IMR-90 (cell line): ENCODE measurements around the gene FOXO6. TPM values are rescaled to one million over a fixed set of nuclear protein-coding genes. Genes with fewer than 3 reads are reported as not detected.

Experiments used
- ATAC-seq: fragments of 200-7000 bp; cut with Tn5 transposase; 2 replicates; pipeline ENCODE4 v1.9.1; 2020; ENCODE audit warnings: low read depth, mild to moderate bottlenecking, moderate library complexity
- BruUV-seq: library from RNA; stranded (reverse); fragments of 400-500 nt; replicated peaks from 2 replicates; lab custom pipeline; 2021; lab: Mats Ljungman, UMichigan
- CTCF ChIA-PET: fragments of 300-600 bp; formaldehyde crosslinking; extraction: SDS; loops from one replicate; lab custom pipeline; 2021; ENCODE audit warnings: antibody characterized with exemption; lab: Yijun Ruan, JAX
- POLR2A ChIA-PET: fragments of 300-600 bp; sonication (Branson Sonifier 250); formaldehyde crosslinking; loops from one replicate; lab custom pipeline; 2022; ENCODE audit warnings: antibody characterized with exemption; ENCODE audit not compliant: unreplicated experiment; lab: Charles Lee
- DNase-seq: peaks from one replicate; pipeline ENCODE4 v3.0.0; 2013
- H2AFZ ChIP-seq: replicated peaks from 2 replicates; pipeline ENCODE3; 2013; ENCODE audit warnings: low read length, mild to moderate bottlenecking; ENCODE audit not compliant: poor library complexity
- H2AK5ac ChIP-seq: 2 replicates; pipeline ENCODE4 v1.6.1; 2013; ENCODE audit warnings: low read depth, low read length, inconsistent platforms
- H2AK9ac ChIP-seq: replicated peaks from 2 replicates; pipeline ENCODE3; 2013; ENCODE audit warnings: mild to moderate bottlenecking, low read depth, low read length, moderate library complexity; ENCODE audit not compliant: poor library complexity
- H2BK120ac ChIP-seq: 2 replicates; pipeline ENCODE4 v1.6.1; 2013; ENCODE audit warnings: low read depth, low read length, inconsistent platforms
- H2BK15ac ChIP-seq: 3 replicates; pipeline ENCODE4 v1.6.1; 2013; ENCODE audit warnings: low read depth, low read length, inconsistent platforms
- H2BK20ac ChIP-seq: 2 replicates; pipeline ENCODE4 v1.6.1; 2013; ENCODE audit warnings: low read depth, mild to moderate bottlenecking, inconsistent platforms, low read length, moderate library complexity
- H2BK5ac ChIP-seq: 2 replicates; pipeline ENCODE4 v1.6.1; 2013; ENCODE audit warnings: mild to moderate bottlenecking, low read depth, low read length, inconsistent platforms; ENCODE audit not compliant: poor library complexity, severe bottlenecking
- H3K14ac ChIP-seq: replicated peaks from 2 replicates; pipeline ENCODE4 v1.6.1; 2013; ENCODE audit warnings: low read depth, low read length, inconsistent platforms
- H3K18ac ChIP-seq: 2 replicates; pipeline ENCODE4 v1.6.1; 2013; ENCODE audit warnings: low read depth, low read length, control low read depth
- H3K23ac ChIP-seq: 2 replicates; pipeline ENCODE4 v1.6.1; 2013; ENCODE audit warnings: low read depth, low read length, inconsistent platforms
- H3K27ac ChIP-seq: 2 replicates; pipeline ENCODE4 v1.5.1; 2013; ENCODE audit warnings: mild to moderate bottlenecking, control low read depth, low read length; ENCODE audit not compliant: insufficient read depth
- H3K27me3 ChIP-seq: 2 replicates; pipeline ENCODE4 v1.6.1; 2013; ENCODE audit warnings: low read length; ENCODE audit not compliant: control insufficient read depth, insufficient read depth
- H3K36me3 ChIP-seq: 2 replicates; pipeline ENCODE4 v1.6.1; 2013; ENCODE audit warnings: low read length, mixed read lengths; ENCODE audit not compliant: control insufficient read depth, insufficient read depth
- H3K4ac ChIP-seq: 2 replicates; pipeline ENCODE4 v1.6.1; 2013; ENCODE audit warnings: low read depth, low read length, inconsistent platforms
- H3K4me1 ChIP-seq: 2 replicates; pipeline ENCODE4 v1.6.1; 2013; ENCODE audit warnings: low read length, mixed read lengths; ENCODE audit not compliant: control insufficient read depth, insufficient read depth
- H3K4me2 ChIP-seq: 2 replicates; pipeline ENCODE4 v1.6.1; 2013; ENCODE audit warnings: low read depth, mild to moderate bottlenecking, control low read depth, low read length, moderate library complexity
- H3K4me3 ChIP-seq: 2 replicates; pipeline ENCODE4 v1.5.1; 2013; ENCODE audit warnings: low read depth, mild to moderate bottlenecking, control low read depth, low read length, moderate library complexity; ENCODE audit not compliant: insufficient read depth
- H3K56ac ChIP-seq: 2 replicates; pipeline ENCODE4 v1.6.1; 2013; ENCODE audit warnings: low read length, inconsistent platforms; ENCODE audit not compliant: insufficient read depth; ENCODE audit errors: extremely low read depth
- H3K79me1 ChIP-seq, 2 experiments: 2 replicates each; pipeline ENCODE4 v1.6.1; 2013; ENCODE audit warnings: low read length in 2 of 2, inconsistent platforms in 1 of 2, low read depth in 1 of 2
- H3K9ac ChIP-seq: 2 replicates; pipeline ENCODE4 v1.6.1; 2013; ENCODE audit warnings: low read depth, low read length, control low read depth
- H3K9me1 ChIP-seq: 2 replicates; pipeline ENCODE4 v1.6.1; 2013; ENCODE audit warnings: low read length, inconsistent platforms; ENCODE audit not compliant: insufficient read depth
- H3K9me3 ChIP-seq: 2 replicates; pipeline ENCODE4 v1.6.1; 2013; ENCODE audit warnings: low read length; ENCODE audit not compliant: control insufficient read depth, insufficient read depth
- H4K20me1 ChIP-seq: 2 replicates; pipeline ENCODE4 v1.6.1; 2013; ENCODE audit warnings: low read length, inconsistent platforms; ENCODE audit not compliant: insufficient read depth
- H4K5ac ChIP-seq: 2 replicates; pipeline ENCODE4 v1.6.1; 2013; ENCODE audit warnings: mild to moderate bottlenecking, low read depth, low read length, control low read depth
- H4K8ac ChIP-seq, 2 experiments: 2 replicates each; pipeline ENCODE4 v1.6.1; 2013; ENCODE audit warnings: low read depth in 2 of 2, low read length in 2 of 2, control low read depth in 1 of 2, inconsistent platforms in 1 of 2
- H4K91ac ChIP-seq: 2 replicates; pipeline ENCODE4 v1.6.1; 2013; ENCODE audit warnings: low read depth, low read length, inconsistent platforms; ENCODE audit not compliant: insufficient read depth
- MXI1 ChIP-seq: IDR thresholded peaks from 2 replicates; pipeline ENCODE4 v1.6.1; 2012; ENCODE audit warnings: low read depth, mild to moderate bottlenecking, low read length, moderate library complexity, borderline replicate concordance
- NFE2L2 ChIP-seq: fragments of 150-350 bp; IDR thresholded peaks from 2 replicates; pipeline ENCODE4 v1.6.1; 2016; ENCODE audit warnings: low read depth, mild to moderate bottlenecking, low read length
- SMC3 ChIP-seq: fragments of 150-350 bp; IDR thresholded peaks from 2 replicates; pipeline ENCODE4 v1.6.1; 2016; ENCODE audit warnings: low read depth, mild to moderate bottlenecking, antibody characterized with exemption, low read length, moderate library complexity
- WGBS, 2 experiments: methylation state at CpG; one replicate each; pipeline versions ENCODE4 v1.1.5 to v1.1.7; 2013; ENCODE audit warnings: missing lambda C conversion rate in 2 of 2; ENCODE audit not compliant: insufficient read length in 1 of 2; ENCODE audit errors: extremely low coverage in 2 of 2; 5-methylcytosine and 5-hydroxymethylcytosine counted together
- dilution Hi-C: fragments of 300-500 bp; cut with HindIII; formaldehyde crosslinking; loops from one replicate; pipeline ENCODE4 v1.14.3; 2018; ENCODE audit warnings: low sequenced_read_pairs; ENCODE audit not compliant: unreplicated experiment
- in situ Hi-C: fragments of 300-500 bp; cut with MboI; formaldehyde crosslinking; loops from 3 replicates; pipeline ENCODE4 v1.14.3; 2019; ENCODE audit warnings: low sequenced_read_pairs, inconsistent platforms, mixed read lengths
- intact Hi-C: fragments of 100-400 bp; cut with micrococcal nuclease; formaldehyde crosslinking; loops from 2 replicates; pipeline ENCODE4 v1.10.0; 2022
- polyA plus RNA-seq, 3 experiments: library from polyadenylated mRNA; depleted of rRNA; stranded (reverse); fragments of >200 nt; gene quantifications; 2 replicates each; pipeline ENCODE4 v1.2.3, GENCODE V29; 2012; ENCODE audit warnings: low replicate concordance in 1 of 3
- total RNA-seq: library from RNA; depleted of rRNA; stranded (reverse); fragments of >200 nt; gene quantifications from 2 replicates; pipeline ENCODE4 v1.2.3, GENCODE V29; 2012
- TF ChIP-seq, protein P1 (sequence below): fragments of 150-350 bp; IDR thresholded peaks from 2 replicates; pipeline ENCODE4 v1.6.1; 2017; ENCODE audit warnings: mild to moderate bottlenecking, antibody characterized with exemption, low read length, low read depth
- TF ChIP-seq, protein P2 (sequence below): fragments of 150-350 bp; IDR thresholded peaks from 2 replicates; pipeline ENCODE4 v1.6.1; 2016; ENCODE audit warnings: low read depth, mild to moderate bottlenecking, low read length, moderate library complexity, borderline replicate concordance

FOXO6 gene
- total and polyA plus RNA-seq, 2 of the 4 experiments (the other 2 are of a cell fraction) = not detected

DNA sequence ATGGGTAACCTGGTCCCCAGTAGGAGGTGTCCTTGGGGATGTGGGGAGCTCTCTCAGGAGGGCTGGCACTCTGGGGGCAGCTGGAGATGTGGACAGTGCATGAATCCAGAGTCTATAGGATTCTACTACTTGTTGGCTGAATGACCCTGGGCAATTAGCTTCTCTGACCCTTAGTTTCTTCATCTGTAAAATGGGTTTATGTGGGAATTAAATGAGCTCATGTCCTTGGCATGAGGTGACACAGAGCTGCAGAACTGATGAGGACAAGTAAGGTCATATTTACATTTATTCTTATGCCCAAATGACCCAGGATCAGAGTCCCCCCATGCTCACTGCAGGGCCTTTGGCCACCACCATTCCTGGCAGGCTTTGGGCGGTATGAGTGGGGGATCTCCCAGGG lies 29.3 kb downstream of the FOXO6 start:
- H2BK5ac ChIP-seq = no peak overlapping the region
- no peak overlapping the region for H3K4me3 ChIP-seq
- H3K9me1 ChIP-seq = no peaks in the 10 kb centered on the region
- H4K5ac ChIP-seq = no peak overlapping the region
- WGBS, 2 experiments = 71% methylated on average over 1 of the region's 1 CpG; no CpG with 5 or more reads in 1 of the 2 experiments
- peaks cover 2% of the 10 kb centered on the region; the same call in 1 of the 2 replicates for H3K4me1 ChIP-seq
- H2AFZ ChIP-seq = no peak overlapping the region
- H4K8ac ChIP-seq = no peak overlapping the region
- in situ Hi-C loops = no loop called here
- H2BK15ac ChIP-seq = no peak overlapping the region
- ATAC-seq (no peak), DNase-seq (no peak)
- no TSS peak for BruUV-seq
- no peak for TF ChIP-seq SMC3
- TF ChIP-seq NFE2L2 = no peak
- TF ChIP-seq, protein P1, sequence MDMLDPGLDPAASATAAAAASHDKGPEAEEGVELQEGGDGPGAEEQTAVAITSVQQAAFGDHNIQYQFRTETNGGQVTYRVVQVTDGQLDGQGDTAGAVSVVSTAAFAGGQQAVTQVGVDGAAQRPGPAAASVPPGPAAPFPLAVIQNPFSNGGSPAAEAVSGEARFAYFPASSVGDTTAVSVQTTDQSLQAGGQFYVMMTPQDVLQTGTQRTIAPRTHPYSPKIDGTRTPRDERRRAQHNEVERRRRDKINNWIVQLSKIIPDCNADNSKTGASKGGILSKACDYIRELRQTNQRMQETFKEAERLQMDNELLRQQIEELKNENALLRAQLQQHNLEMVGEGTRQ = no peak
- no peak for TF ChIP-seq MXI1
- TF ChIP-seq, protein P2, sequence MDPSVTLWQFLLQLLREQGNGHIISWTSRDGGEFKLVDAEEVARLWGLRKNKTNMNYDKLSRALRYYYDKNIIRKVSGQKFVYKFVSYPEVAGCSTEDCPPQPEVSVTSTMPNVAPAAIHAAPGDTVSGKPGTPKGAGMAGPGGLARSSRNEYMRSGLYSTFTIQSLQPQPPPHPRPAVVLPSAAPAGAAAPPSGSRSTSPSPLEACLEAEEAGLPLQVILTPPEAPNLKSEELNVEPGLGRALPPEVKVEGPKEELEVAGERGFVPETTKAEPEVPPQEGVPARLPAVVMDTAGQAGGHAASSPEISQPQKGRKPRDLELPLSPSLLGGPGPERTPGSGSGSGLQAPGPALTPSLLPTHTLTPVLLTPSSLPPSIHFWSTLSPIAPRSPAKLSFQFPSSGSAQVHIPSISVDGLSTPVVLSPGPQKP = no peak
- dilution Hi-C loops = no loop called here
- no peak overlapping the region for H3K56ac ChIP-seq
- H3K4me2 ChIP-seq = no peak overlapping the region
- POLR2A ChIA-PET = no interaction called here
- CTCF ChIA-PET = interaction anchor here (1.2 kb wide), 1 partner anchor 10 kb away, joined by 3 read pairs; no protein-coding TSS in a partner anchor
- no peaks in the 10 kb centered on the region; the same call in none of the 2 replicates for H4K20me1 ChIP-seq
- no peaks in the 10 kb centered on the region for H3K79me1 ChIP-seq
- H3K4ac ChIP-seq = no peak overlapping the region
- intact Hi-C loops = no loop called here
- no peak overlapping the region for H2BK120ac ChIP-seq
- H3K9ac ChIP-seq = no peak overlapping the region
- H3K27ac ChIP-seq = no peak overlapping the region
- H3K36me3 ChIP-seq = no peaks in the 10 kb centered on the region
- no peaks in the 10 kb centered on the region for H3K9me3 ChIP-seq
- H4K91ac ChIP-seq = no peak overlapping the region
- no peak overlapping the region for H3K18ac ChIP-seq
- H2AK5ac ChIP-seq = no peak overlapping the region
- H3K14ac ChIP-seq = no peak overlapping the region
- H2AK9ac ChIP-seq = no peak overlapping the region
- no peak overlapping the region for H2BK20ac ChIP-seq
- peaks cover 79% of the 10 kb centered on the region for H3K27me3 ChIP-seq
- no peak overlapping the region for H3K23ac ChIP-seq
